BLaER1 (cell line): ENCODE data around the gene FLVCR2.

ENCODE experiments used
- H3K27ac ChIP-seq: shearing (Covaris generic); formaldehyde crosslinking; 2 replicates; pipeline ENCODE4 v1.8.1; 2022
- H3K27me3 ChIP-seq: shearing (Covaris generic); formaldehyde crosslinking; 2 replicates; pipeline ENCODE4 v1.8.1; 2022
- H3K36me3 ChIP-seq: shearing (Covaris generic); formaldehyde crosslinking; 2 replicates; pipeline ENCODE4 v1.8.1; 2022
- H3K4me1 ChIP-seq: shearing (Covaris generic); formaldehyde crosslinking; 2 replicates; pipeline ENCODE4 v1.8.1; 2022
- H3K4me2 ChIP-seq: shearing (Covaris generic); formaldehyde crosslinking; 2 replicates; pipeline ENCODE4 v1.8.1; 2022
- H3K4me3 ChIP-seq: shearing (Covaris generic); formaldehyde crosslinking; 2 replicates; pipeline ENCODE4 v1.8.1; 2022
- H3K9ac ChIP-seq: shearing (Covaris generic); formaldehyde crosslinking; 2 replicates; pipeline ENCODE4 v1.8.1; 2022
- H3K9me3 ChIP-seq: shearing (Covaris generic); formaldehyde crosslinking; 2 replicates; pipeline ENCODE4 v1.8.1; 2022
- H4K20me1 ChIP-seq: shearing (Covaris generic); formaldehyde crosslinking; 2 replicates; pipeline ENCODE4 v1.8.1; 2022
- Cebpa-rat ChIP-seq: shearing (Covaris generic); IDR thresholded peaks from 2 replicates; pipeline ENCODE4 v1.8.1; 2022

FLVCR2 gene

DNA sequence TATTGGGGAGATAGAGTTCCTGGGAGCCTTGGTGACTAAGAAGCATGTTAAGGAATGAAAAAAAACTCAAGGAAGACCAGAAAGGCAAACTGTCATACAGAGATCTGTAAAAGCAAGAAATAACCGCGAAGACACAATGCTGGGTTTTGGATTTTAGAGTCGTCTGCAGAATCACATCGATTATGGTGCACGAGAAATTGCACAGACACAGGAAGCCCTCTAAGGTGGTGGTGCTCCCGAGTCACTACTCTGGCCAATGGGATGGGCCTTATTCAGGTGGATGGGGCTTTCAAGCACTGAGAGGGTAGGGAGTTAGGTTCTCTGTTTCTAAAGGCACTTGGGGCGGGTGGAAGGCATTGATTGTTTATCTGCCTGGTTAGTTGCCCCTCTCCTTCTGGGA lies 10.3 kb upstream of the FLVCR2 start:
- Histone ChIP-seq H3K4me2 (no peak overlapping the region), H4K20me1 (no peaks in the 10 kb centered on the region), H3K4me1 (peaks cover 9% of the 10 kb centered on the region), H3K27me3 (no peaks in the 10 kb centered on the region), H3K4me3 (no peak overlapping the region), H3K9me3 (no peaks in the 10 kb centered on the region), H3K9ac (no peak overlapping the region), H3K27ac (no peak overlapping the region), H3K36me3 (no peaks in the 10 kb centered on the region)
- TF ChIP-seq Cebpa-rat = no peak

DNA sequence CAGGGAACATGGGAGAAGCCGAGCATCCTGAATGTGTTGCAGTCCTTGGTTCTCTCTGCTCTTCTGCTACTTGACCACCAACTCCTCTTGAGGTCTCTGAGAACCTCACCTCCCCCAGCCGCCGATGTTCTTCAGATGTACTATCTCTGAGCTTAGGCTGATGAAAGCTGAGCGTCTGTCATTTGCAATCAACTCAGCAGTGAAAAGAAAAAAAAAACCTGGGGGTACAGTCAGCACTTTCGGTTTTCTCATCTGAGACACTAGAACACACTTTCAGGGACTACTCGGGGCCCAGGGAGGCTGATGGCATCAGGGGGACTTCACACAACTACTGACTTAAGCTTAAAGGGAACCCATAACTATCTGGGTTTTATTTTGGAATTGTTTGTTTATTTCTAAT lies 9.6 kb upstream of the FLVCR2 start:
- TF ChIP-seq Cebpa-rat = no peak
- H3K27ac ChIP-seq = no peak overlapping the region
- no peak overlapping the region for H3K4me2 ChIP-seq
- no peak overlapping the region for H3K9ac ChIP-seq
- H3K27me3 ChIP-seq = no peaks in the 10 kb centered on the region
- peaks cover 9% of the 10 kb centered on the region for H3K4me1 ChIP-seq
- H3K9me3 ChIP-seq = no peaks in the 10 kb centered on the region
- no peaks in the 10 kb centered on the region for H3K36me3 ChIP-seq
- H3K4me3 ChIP-seq = no peak overlapping the region
- H4K20me1 ChIP-seq = no peaks in the 10 kb centered on the region

DNA sequence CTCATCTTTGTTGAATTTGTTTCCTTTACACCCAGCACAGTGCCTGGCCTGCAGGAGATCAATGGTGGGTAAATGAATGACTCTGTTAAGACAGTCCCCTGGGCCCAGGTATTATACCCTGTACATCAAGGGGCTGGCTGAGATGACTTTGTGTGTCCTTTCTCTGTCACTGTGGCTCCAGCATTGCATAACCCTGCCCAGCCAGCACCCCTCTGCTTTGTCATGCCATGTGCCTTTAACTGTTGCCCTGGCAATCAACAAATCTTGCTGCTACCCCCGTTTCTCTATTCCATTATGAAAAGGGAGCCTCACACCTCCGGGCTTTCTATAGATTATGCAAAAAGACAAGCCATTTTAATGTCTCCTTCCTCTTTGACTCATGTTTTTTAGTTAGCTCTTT lies 7.6 kb upstream of the FLVCR2 start:
- Histone ChIP-seq H4K20me1 (no peaks in the 10 kb centered on the region), H3K36me3 (no peaks in the 10 kb centered on the region), H3K9ac (no peak overlapping the region), H3K4me2 (no peak overlapping the region), H3K4me3 (no peak overlapping the region), H3K4me1 (no peaks in the 10 kb centered on the region), H3K27ac (no peak overlapping the region), H3K9me3 (no peaks in the 10 kb centered on the region), H3K27me3 (no peaks in the 10 kb centered on the region)
- TF ChIP-seq Cebpa-rat = no peak

DNA sequence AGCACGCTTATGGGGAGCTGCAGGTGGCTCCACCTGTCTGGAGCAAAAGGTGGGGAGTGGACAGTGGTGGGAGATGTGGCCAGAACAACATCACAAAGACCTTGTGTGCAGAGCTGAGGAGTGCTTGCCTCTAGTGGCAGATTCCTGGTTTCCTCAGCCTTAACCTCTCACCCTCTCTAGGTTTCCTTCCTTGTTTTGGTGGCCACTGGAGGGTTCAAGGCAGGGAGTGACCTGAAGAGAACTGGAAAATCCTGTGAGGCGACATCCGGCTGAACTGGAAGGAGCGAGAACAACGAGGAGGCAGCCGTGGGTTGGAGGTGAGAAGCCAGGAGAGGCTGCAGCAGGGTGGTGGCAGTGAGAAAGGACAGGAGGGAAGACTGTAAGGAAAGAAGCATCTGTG lies 6.3 kb upstream of the FLVCR2 start:
- peaks cover 11% of the 10 kb centered on the region for H3K4me1 ChIP-seq
- no peaks in the 10 kb centered on the region for H3K27me3 ChIP-seq
- no peaks in the 10 kb centered on the region for H3K36me3 ChIP-seq
- H4K20me1 ChIP-seq = no peaks in the 10 kb centered on the region
- no peak overlapping the region for H3K9ac ChIP-seq
- no peak overlapping the region for H3K4me3 ChIP-seq
- H3K4me2 ChIP-seq = no peak overlapping the region
- no peaks in the 10 kb centered on the region for H3K9me3 ChIP-seq
- no peak overlapping the region for H3K27ac ChIP-seq
- no peak for TF ChIP-seq Cebpa-rat

DNA sequence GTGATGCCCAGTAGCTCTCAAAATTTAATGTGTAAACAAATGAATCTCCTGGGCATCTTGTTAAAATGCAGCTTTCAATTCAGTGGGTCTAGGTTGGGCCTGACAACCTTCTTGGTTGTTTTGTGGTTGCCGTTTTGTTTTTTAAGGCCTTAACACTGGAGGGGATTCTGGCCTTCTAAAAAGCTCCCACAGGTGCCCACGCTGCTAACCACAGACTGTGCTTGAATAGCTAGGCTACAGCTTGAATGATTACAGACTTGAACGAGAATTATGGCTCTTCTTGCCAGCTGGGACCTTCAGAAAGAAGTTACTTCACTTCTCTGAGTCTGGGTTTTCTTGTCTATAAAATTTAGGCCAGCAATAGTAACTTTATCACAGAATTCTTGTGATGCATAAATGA lies 1.3 kb upstream of the FLVCR2 start:
- H3K9ac ChIP-seq = 0 out of 2 replicates have a peak overlapping the region, but pooled peaks have one; percentile 22
- no peaks in the 10 kb centered on the region for H3K9me3 ChIP-seq
- no peak overlapping the region for H3K27ac ChIP-seq
- no peaks in the 10 kb centered on the region for H4K20me1 ChIP-seq
- H3K4me2 ChIP-seq = peak overlapping the region; percentile 99
- no peaks in the 10 kb centered on the region for H3K36me3 ChIP-seq
- peaks cover 34% of the 10 kb centered on the region for H3K4me1 ChIP-seq
- no peaks in the 10 kb centered on the region for H3K27me3 ChIP-seq
- no peak for TF ChIP-seq Cebpa-rat
- H3K4me3 ChIP-seq = no peak overlapping the region

DNA sequence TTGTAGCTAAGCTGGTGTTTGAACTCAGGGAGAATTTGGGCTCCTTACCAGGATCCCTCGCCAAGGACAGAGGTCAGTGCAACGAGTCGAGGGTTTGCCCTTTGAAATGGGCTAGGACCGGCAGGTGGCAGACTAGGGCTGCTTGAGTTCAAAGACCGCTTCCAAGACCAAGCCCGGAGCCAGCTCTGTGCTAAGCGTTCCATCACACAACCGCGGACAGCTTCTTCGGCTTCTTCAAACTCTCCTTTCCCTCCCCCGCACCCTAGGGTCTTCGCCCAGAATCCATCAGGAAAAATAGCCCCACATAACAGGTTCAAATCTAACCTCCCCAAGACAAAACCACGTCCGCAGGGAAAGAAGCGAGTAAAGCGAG lies 705 bp upstream of the FLVCR2 start:
- H3K4me1 ChIP-seq = peaks cover 34% of the 10 kb centered on the region
- H3K27me3 ChIP-seq = no peaks in the 10 kb centered on the region
- H3K4me2 ChIP-seq = peak overlapping the region; percentile 99
- H3K36me3 ChIP-seq = no peaks in the 10 kb centered on the region
- TF ChIP-seq Cebpa-rat = no peak
- no peaks in the 10 kb centered on the region for H4K20me1 ChIP-seq
- peak overlapping the region; percentile 69 for H3K4me3 ChIP-seq
- H3K9me3 ChIP-seq = no peaks in the 10 kb centered on the region
- peak overlapping the region; percentile 55; the same call in 1 of the 2 replicates for H3K9ac ChIP-seq
- H3K27ac ChIP-seq = no peak overlapping the region

DNA sequence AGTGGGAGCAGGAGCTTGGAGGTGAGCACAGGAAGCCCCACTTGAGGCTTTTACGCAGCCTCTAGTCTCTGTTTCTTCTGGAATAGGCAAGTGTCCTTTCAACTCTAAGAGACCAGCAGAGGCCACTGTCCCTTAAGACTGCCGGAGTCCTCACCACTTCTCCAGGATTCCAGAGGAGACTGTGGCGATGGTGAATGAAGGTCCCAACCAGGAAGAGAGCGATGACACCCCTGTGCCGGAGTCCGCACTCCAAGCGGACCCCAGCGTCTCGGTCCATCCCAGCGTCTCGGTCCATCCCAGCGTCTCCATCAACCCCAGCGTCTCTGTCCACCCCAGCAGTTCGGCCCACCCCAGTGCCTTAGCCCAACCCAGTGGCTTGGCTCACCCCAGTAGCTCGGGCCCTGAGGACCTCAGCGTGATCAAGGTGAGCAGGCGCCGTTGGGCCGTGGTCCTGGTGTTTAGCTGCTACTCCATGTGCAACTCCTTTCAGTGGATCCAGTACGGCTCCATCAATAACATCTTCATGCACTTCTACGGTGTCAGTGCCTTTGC lies 442 bp downstream of the FLVCR2 start:
- no peak overlapping the region for H3K27ac ChIP-seq
- H3K27me3 ChIP-seq = no peaks in the 10 kb centered on the region
- no peak for TF ChIP-seq Cebpa-rat
- peak overlapping the region; percentile 99 for H3K4me2 ChIP-seq
- H3K36me3 ChIP-seq = no peaks in the 10 kb centered on the region
- H3K9me3 ChIP-seq = no peaks in the 10 kb centered on the region
- peak overlapping the region; percentile 66 for H3K9ac ChIP-seq
- peak overlapping the region; percentile 69 for H3K4me3 ChIP-seq
- peaks cover 34% of the 10 kb centered on the region for H3K4me1 ChIP-seq
- H4K20me1 ChIP-seq = no peaks in the 10 kb centered on the region

DNA sequence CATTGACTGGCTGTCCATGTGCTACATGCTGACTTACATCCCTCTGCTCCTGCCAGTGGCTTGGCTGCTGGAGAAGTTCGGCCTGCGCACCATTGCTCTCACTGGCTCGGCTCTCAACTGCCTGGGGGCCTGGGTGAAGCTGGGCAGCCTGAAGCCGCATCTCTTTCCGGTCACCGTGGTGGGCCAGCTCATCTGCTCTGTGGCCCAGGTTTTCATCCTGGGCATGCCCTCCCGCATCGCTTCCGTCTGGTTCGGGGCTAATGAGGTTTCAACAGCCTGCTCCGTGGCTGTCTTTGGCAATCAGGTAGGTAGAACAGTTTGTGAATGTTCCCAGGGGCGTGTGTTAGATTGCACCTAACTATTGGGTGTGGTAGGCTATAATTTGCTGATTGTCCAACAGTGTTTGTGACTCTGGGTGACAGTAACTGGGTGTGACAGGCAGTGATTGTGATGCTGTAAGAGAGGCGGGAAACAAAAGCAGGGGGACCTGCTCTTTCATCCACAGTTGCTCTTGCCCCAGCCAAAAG lies 981 bp downstream of the FLVCR2 start:
- Histone ChIP-seq H3K4me2 (peak overlapping the region; percentile 99), H3K36me3 (no peaks in the 10 kb centered on the region), H3K27ac (no peak overlapping the region), H3K4me3 (no peak overlapping the region), H3K9ac (no peak overlapping the region), H4K20me1 (no peaks in the 10 kb centered on the region), H3K27me3 (no peaks in the 10 kb centered on the region), H3K4me1 (peaks cover 34% of the 10 kb centered on the region), H3K9me3 (no peaks in the 10 kb centered on the region)
- no peak for TF ChIP-seq Cebpa-rat

DNA sequence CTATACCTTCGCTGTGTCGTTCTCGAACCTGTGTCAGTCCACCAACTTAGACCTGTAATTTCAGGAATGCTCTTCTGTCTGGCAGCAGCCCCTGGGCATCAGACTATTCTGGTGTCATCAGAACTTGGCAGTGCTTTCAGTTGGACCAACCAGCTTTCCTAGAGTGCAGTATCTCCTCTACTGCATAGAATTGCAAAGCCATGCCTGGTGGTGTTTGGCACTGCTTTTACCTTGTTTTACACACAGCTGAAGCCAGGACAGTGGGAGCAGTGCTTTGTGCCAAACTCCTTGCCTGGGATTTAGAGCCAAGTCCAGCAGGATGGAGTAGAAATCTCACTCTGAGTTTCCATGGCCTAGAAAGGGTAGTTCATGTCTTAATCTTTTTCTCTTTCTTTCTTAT lies 1.5 kb downstream of the FLVCR2 start:
- Histone ChIP-seq H3K27ac (no peak overlapping the region), H3K4me3 (no peak overlapping the region), H3K9ac (no peak overlapping the region), H3K4me1 (peaks cover 34% of the 10 kb centered on the region), H3K9me3 (no peaks in the 10 kb centered on the region), H3K4me2 (peak overlapping the region; percentile 99; the same call in 1 of the 2 replicates), H4K20me1 (no peaks in the 10 kb centered on the region), H3K36me3 (no peaks in the 10 kb centered on the region), H3K27me3 (no peaks in the 10 kb centered on the region)
- TF ChIP-seq Cebpa-rat = no peak

DNA sequence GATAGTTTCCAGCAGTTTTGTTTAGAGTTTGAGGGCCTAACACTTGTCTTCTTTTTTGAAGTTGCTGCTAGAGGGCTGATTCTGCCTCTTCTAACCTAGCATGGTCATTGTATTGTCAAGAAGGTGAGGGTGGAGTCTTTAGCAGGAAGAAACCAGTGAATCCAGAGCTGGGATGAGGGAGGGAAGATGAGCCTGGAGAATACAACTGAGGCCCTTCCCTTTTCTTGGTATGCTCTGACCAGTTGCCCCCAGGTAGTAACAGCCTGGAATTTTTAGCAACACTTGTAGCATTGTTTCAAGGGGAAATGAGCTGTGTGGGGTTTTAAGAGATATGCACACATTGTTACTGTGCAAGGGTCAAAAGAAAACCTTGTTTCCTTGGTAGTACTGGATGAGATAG lies 9.0 kb downstream of the FLVCR2 start:
- H3K27ac ChIP-seq = no peak overlapping the region
- no peaks in the 10 kb centered on the region for H3K36me3 ChIP-seq
- no peak for TF ChIP-seq Cebpa-rat
- H3K4me1 ChIP-seq = peaks cover 19% of the 10 kb centered on the region
- no peak overlapping the region for H3K4me3 ChIP-seq
- no peaks in the 10 kb centered on the region for H4K20me1 ChIP-seq
- no peak overlapping the region for H3K4me2 ChIP-seq
- no peaks in the 10 kb centered on the region for H3K27me3 ChIP-seq
- peaks cover 19% of the 10 kb centered on the region for H3K9me3 ChIP-seq
- no peak overlapping the region for H3K9ac ChIP-seq

DNA sequence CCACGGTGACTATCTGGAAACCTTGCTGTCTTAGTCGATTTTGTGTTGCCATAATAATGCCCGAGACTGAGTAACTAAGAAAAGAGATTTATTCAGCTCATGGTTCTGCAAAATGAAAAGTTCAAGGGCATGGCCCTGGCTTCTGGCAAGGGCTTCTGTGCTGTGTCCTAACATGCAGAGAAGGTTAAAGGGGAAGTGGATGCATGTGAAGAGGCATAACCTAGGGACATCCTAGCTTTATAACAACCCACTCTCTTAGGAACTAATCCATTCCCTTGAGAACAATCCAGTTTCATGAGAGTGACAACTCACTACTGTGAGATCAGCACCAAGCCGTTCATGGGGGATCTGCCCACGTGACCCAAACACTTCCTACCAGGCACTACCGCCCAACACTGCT lies 11.5 kb downstream of the FLVCR2 start:
- H4K20me1 ChIP-seq = no peaks in the 10 kb centered on the region
- H3K9me3 ChIP-seq = peaks cover 26% of the 10 kb centered on the region
- no peak overlapping the region for H3K4me3 ChIP-seq
- no peak overlapping the region for H3K27ac ChIP-seq
- no peaks in the 10 kb centered on the region for H3K27me3 ChIP-seq
- no peak overlapping the region for H3K9ac ChIP-seq
- H3K36me3 ChIP-seq = no peaks in the 10 kb centered on the region
- peaks cover 19% of the 10 kb centered on the region for H3K4me1 ChIP-seq
- peak overlapping the region; percentile 18 for H3K4me2 ChIP-seq
- TF ChIP-seq Cebpa-rat = no peak
